ENCODE measurements around the gene PRRC2A.
A peak's percentile ranks its signal among the peaks of the same experiment; 100 is the strongest.

Gene PRRC2A

DNA sequence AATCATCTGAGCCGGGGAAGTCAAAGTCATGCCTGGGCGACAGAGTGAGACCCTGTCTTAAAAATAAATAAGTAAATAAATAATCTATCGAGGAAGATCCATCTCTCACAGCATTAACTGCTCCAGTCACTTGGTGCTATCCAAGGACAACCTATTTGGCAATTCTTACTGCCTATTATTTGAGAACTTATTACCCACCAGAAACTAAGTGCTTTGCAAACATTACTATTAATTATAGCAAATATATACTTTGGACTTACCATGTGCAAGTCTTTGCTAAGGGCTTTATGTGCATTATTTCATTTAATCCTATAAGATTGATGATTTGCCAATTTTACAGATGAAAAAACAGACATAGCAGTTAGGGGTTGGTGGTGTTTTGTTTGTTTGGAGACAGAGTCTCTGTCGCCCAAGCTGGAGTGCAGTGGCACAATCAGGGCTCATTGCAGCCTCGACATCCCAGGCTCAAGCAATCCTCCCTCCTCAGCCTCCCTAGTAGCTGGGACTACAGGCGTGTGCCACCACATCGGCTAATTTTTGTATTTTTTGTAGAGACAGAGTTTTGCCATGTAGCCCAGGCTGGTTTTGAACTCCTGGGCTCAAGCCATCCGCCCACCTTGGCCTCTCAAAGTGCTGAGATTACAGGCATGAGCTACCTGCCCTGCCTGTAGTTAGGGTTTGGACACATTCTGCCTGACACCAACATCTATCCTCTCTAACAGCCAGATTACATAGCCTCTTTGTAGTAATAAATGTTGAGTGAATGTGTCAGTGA lies 34.2 kb downstream of the PRRC2A start:
- H3K4me3 ChIP-seq, result no peak overlapping the region
- no peak for TF ChIP-seq CTCF (IDR thresholded peaks at IDR 0.05)
- no peak overlapping the region for H3K27ac ChIP-seq
- no peak for DNase-seq (ENCODE audit: low spot score)

- Histone ChIP-seq H3K4me3 (no peak within 1 kb of the TSS), H3K27ac (no peak within 1 kb of the TSS)
- DNase-seq (ENCODE audit: low spot score), result no peak
- TF ChIP-seq CTCF (IDR thresholded peaks at IDR 0.05), result no peak
Observed at GRCh38 chr6:31655349-31656237, 35.1 kb downstream of the PRRC2A start, which contains the start of gene APOM. TSS of gene APOM (plus strand) at chr6:31655894. CDS start at chr6:31655967, 73 bp downstream.

GRCh38 chr6:31657406-31658157 lies 37.1 kb downstream of the PRRC2A start:
- no peak for TF ChIP-seq CTCF (IDR thresholded peaks at IDR 0.05)
- no peak overlapping the region for H3K4me3 ChIP-seq
- DNase-seq (ENCODE audit: low spot score), result no peak

GRCh38 chr6:31658158-31658688 lies 37.7 kb downstream of the PRRC2A start:
- no peak overlapping the region for H3K27ac ChIP-seq
- TF ChIP-seq CTCF (IDR thresholded peaks at IDR 0.05), result no peak
- no peak for DNase-seq (ENCODE audit: low spot score)
- H3K4me3 ChIP-seq, result no peak overlapping the region

More at GRCh38 chr6:31657406-31658157, 37.1 kb downstream of the PRRC2A start:
- no peak overlapping the region for H3K27ac ChIP-seq

DNA sequence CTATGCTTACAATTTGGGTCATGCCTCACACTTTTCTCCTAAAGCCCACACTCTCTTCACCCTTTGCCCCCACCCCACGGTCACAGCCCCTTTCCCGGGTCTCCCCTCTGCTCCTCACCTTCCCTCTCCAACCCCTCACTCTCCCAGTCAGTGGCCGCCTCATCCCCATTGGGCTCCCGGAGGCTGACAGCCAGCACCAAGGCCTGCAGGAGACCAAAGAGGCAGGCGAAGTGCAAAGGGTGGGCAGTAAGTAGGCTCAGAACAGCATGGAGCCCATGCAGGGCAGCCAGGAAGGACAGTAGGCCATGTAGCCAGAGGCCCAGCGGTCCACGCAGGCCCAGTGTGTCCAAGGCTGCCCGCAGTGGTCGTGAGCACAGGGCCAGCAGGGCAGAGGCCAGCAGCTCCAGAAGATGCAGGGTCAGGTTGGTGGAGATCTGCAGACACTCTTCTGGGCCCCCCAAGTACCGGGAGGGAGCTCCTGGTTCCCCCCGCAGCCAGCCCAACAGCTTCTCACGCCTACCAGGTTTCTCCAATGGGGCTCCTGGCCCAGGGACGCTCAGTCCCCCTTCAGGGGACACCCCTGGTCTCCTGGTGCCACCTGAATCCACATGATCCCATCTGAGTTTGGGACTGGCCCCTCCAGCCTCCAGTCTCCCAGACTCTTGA lies 38.6 kb downstream of the PRRC2A start:
- no peak for DNase-seq (ENCODE audit: low spot score)
- Histone ChIP-seq H3K27ac (peak overlapping the region; percentile 90 to 95), H3K4me3 (peak overlapping the region; percentile 97)
- no peak for TF ChIP-seq CTCF (IDR thresholded peaks at IDR 0.05)
